ENCODE data around the gene USP54.

USP54 gene

DNA sequence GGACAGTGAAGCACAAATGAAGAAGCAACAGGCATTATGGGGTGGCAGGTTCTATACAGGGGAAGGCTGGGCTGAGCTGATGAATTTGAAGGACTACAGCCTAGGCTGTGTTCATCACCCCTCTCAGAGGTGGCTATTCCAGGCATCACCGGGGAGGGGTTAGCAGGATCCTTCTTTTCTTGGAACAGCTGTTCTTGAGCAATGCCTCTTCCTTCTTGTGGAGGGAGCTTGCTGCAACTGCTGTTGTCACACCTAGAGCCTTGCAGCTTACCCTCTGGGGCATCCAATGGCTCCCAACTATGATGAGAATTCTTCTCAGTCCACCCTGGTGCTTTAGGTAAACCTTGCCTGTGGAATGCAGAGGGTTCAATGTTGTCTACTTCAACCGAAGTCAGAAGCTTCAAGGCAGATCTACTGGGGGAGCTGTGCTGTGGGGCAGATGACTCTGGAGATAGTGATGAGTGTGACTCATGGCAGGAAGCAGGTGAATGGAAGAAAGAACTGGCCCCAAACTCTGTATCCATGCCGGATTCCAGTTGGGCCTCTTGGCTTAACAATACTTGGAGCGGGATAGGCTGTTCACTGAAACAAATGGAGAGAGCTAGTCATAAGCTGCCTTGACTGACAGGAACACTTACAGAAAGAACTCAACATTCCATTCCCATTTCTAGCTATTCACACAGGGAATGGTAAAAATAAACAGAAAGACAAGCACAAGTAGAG lies 73.8 kb downstream of the USP54 start:
- no peak for TF ChIP-seq FOXM1 (IDR thresholded peaks at IDR 0.05; ENCODE audit: borderline replicate concordance, low read depth)
- no peak for TF ChIP-seq NFIC (IDR thresholded peaks at IDR 0.05)
- no peak for TF ChIP-seq EP300 (IDR thresholded peaks at IDR 0.05; ENCODE audit: borderline replicate concordance)
- TF ChIP-seq CEBPB (IDR thresholded peaks at IDR 0.05): no peak
- TF ChIP-seq TAF1 (IDR thresholded peaks at IDR 0.05; ENCODE audit: low read depth): no peak

DNA sequence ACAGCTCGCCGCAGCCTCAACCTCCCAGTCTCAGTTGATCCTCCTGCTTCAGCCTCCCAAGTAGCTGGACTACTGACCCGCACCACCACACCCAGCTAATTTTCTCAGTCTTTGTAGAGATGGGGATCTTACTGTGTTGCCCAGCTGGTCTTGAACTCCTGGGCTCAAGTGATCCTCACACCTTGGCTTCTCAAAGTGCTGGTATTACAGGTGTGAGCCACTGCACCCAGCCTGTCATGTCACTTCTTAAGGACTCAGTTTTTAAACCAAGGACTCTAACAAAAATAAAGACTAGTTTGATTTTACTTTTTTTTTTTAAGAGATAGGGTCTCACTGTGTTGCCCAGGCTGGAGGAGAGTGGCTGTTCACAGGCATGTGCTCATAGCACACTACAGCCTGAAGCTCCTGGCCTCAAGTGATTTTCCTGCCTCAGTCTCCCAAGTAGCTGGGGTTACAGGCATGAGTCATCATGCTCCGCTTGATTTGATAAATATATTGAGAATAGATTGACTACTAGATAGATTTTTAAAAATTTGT lies 78.9 kb downstream of the USP54 start:
- TF ChIP-seq, protein P1, sequence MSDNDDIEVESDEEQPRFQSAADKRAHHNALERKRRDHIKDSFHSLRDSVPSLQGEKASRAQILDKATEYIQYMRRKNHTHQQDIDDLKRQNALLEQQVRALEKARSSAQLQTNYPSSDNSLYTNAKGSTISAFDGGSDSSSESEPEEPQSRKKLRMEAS (IDR thresholded peaks at IDR 0.05): no peak
- TF ChIP-seq TAF1 (IDR thresholded peaks at IDR 0.05; ENCODE audit: low read depth) (no peak), EGR1 (IDR thresholded peaks at IDR 0.05) (no peak), FOXM1 (IDR thresholded peaks at IDR 0.05; ENCODE audit: borderline replicate concordance, low read depth) (no peak), CREB1 (IDR thresholded peaks at IDR 0.05; ENCODE audit: low read depth) (no peak), CEBPB (IDR thresholded peaks at IDR 0.05) (no peak), RAD21 (IDR thresholded peaks at IDR 0.05; ENCODE audit: low read depth) (no peak), EP300 (IDR thresholded peaks at IDR 0.05; ENCODE audit: borderline replicate concordance) (no peak), YY1 (IDR thresholded peaks at IDR 0.05; ENCODE audit: low read depth) (no peak), TCF12 (IDR thresholded peaks at IDR 0.05; ENCODE audit: low read depth) (no peak), TEAD4 (IDR thresholded peaks at IDR 0.05) (no peak), NFIC (IDR thresholded peaks at IDR 0.05) (no peak), ZBTB7A (IDR thresholded peaks at IDR 0.05; ENCODE audit: low read depth) (no peak)
- TF ChIP-seq, protein P2, sequence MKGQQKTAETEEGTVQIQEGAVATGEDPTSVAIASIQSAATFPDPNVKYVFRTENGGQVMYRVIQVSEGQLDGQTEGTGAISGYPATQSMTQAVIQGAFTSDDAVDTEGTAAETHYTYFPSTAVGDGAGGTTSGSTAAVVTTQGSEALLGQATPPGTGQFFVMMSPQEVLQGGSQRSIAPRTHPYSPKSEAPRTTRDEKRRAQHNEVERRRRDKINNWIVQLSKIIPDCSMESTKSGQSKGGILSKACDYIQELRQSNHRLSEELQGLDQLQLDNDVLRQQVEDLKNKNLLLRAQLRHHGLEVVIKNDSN (IDR thresholded peaks at IDR 0.05): no peak
- TF ChIP-seq, protein P3, sequence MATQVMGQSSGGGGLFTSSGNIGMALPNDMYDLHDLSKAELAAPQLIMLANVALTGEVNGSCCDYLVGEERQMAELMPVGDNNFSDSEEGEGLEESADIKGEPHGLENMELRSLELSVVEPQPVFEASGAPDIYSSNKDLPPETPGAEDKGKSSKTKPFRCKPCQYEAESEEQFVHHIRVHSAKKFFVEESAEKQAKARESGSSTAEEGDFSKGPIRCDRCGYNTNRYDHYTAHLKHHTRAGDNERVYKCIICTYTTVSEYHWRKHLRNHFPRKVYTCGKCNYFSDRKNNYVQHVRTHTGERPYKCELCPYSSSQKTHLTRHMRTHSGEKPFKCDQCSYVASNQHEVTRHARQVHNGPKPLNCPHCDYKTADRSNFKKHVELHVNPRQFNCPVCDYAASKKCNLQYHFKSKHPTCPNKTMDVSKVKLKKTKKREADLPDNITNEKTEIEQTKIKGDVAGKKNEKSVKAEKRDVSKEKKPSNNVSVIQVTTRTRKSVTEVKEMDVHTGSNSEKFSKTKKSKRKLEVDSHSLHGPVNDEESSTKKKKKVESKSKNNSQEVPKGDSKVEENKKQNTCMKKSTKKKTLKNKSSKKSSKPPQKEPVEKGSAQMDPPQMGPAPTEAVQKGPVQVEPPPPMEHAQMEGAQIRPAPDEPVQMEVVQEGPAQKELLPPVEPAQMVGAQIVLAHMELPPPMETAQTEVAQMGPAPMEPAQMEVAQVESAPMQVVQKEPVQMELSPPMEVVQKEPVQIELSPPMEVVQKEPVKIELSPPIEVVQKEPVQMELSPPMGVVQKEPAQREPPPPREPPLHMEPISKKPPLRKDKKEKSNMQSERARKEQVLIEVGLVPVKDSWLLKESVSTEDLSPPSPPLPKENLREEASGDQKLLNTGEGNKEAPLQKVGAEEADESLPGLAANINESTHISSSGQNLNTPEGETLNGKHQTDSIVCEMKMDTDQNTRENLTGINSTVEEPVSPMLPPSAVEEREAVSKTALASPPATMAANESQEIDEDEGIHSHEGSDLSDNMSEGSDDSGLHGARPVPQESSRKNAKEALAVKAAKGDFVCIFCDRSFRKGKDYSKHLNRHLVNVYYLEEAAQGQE (IDR thresholded peaks at IDR 0.05; ENCODE audit: low read depth): no peak

DNA sequence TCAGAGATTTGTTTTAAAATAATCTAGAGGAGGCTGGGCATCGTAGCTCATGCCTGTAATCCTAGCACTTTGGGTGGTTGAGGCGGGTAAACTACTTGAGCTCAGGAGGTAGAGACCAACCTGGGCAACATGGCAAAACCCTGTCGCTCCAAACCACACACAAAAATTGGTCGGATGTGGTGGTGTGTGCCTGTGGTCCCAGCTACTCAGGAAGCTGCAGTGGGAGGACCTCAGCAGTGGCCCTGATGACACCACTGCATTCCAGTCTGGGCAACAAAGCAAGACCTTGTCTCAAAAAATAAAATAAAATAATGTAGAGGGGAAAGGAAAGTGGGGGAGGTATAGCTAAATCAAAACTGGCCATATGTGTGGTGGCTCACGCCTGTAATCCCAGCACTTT lies 81.4 kb downstream of the USP54 start:
- TF ChIP-seq EP300 (IDR thresholded peaks at IDR 0.05; ENCODE audit: borderline replicate concordance) (no peak), TAF1 (IDR thresholded peaks at IDR 0.05; ENCODE audit: low read depth) (no peak), ZBTB7A (IDR thresholded peaks at IDR 0.05; ENCODE audit: low read depth) (no peak)
- TF ChIP-seq, protein P1 (IDR thresholded peaks at IDR 0.05): no peak

DNA sequence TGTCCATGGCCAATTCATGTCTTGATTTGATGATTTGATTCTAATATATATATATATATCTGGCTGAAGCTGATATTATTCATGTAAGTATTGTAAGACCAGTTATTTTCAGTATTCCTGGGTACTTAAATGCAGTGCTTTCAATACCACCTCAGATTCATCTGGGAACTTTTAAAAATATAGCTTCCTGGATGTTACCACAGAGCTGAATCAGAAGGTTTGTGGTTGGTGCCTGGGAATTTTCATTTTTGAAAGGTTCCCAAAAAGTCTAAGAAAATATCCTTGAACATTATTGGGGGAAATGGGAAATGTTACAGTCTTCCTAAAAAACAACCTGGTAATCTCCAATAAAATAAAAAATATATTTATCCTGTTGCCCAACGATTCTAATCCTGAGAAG lies 84.7 kb downstream of the USP54 start:
- TF ChIP-seq TAF1 (IDR thresholded peaks at IDR 0.05; ENCODE audit: low read depth) (no peak), ZBTB7A (IDR thresholded peaks at IDR 0.05; ENCODE audit: low read depth) (no peak), RAD21 (IDR thresholded peaks at IDR 0.05; ENCODE audit: low read depth) (no peak)
- TF ChIP-seq, protein P2 (IDR thresholded peaks at IDR 0.05): no peak
- TF ChIP-seq, protein P1 (IDR thresholded peaks at IDR 0.05): no peak

DNA sequence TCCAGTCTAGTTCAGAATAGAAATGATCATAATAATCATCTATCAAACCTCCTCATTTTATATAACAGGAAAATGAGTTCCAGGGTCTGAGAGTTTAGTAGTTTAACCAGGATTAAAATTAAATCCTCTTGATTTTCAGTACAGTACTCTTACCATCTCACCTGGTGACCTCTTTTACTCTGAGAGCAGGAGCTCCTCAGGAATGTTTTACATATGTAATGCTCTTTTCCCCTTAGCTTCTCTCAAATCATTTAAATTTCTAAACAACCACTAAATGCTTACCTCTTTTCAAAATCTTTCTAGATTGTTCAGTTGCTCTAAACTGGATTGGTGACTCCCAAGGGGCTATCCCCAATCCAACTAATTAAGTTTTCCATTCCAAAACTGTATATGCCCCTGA lies 85.1 kb downstream of the USP54 start:
- TF ChIP-seq, protein P3 (IDR thresholded peaks at IDR 0.05; ENCODE audit: low read depth): no peak
- TF ChIP-seq, protein P1 (IDR thresholded peaks at IDR 0.05): no peak
- TF ChIP-seq EGR1 (IDR thresholded peaks at IDR 0.05): no peak
- TF ChIP-seq TEAD4 (IDR thresholded peaks at IDR 0.05): no peak
- no peak for TF ChIP-seq CREB1 (IDR thresholded peaks at IDR 0.05; ENCODE audit: low read depth)
- TF ChIP-seq, protein P2 (IDR thresholded peaks at IDR 0.05): no peak
- no peak for TF ChIP-seq EP300 (IDR thresholded peaks at IDR 0.05; ENCODE audit: borderline replicate concordance)
- TF ChIP-seq TAF1 (IDR thresholded peaks at IDR 0.05; ENCODE audit: low read depth): no peak
- no peak for TF ChIP-seq RAD21 (IDR thresholded peaks at IDR 0.05; ENCODE audit: low read depth)
- no peak for TF ChIP-seq ZBTB7A (IDR thresholded peaks at IDR 0.05; ENCODE audit: low read depth)
- no peak for TF ChIP-seq TCF12 (IDR thresholded peaks at IDR 0.05; ENCODE audit: low read depth)
- no peak for TF ChIP-seq YY1 (IDR thresholded peaks at IDR 0.05; ENCODE audit: low read depth)
- no peak for TF ChIP-seq NFIC (IDR thresholded peaks at IDR 0.05)
